ENCODE results near the gene CDC5L.

Gene CDC5L

DNA sequence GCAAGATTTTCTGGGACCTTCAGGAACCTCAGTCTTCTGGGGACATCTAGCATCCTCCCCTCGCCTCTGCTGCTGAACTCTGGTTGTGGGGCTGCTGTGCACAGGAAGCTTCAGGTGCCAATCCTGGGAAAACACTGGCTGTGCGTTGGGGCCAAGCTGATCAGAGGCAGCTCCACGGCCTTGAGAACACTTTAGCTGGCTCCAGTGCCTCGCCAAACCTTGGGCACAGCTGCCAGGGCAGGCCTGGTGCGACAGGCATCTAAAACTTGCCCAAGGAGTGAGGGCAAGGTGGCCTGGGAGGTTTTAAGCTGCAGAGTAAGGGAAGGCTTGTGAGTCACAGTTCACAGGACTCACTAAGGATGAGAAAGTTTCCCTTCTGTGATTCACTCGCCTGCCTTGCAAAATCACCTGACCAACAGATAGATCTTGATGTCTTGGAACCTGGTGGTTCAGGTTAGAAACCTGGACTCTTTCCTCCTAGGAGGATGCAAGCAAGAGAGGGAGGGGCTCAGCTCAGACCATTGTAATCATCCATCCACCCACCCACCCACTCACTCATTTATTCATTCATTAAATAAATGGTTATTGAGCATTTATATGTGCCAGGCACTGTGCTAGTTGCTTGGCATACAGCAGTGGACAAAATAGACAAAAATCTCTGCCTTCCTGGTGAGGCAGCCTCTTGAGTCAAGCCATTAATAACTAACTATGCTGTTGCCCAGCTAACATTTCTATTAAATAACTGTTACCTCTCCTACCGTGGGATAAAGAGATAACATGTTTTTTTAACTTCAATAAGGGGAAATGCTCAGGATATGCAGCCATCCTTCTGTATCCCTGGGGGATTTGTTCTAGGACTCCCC is 47.5 kb upstream of the CDC5L start:
- Histone ChIP-seq H4K20me1 (ENCODE audit: low read depth, low read length) (no peaks in the 10 kb centered on the region), H3K27ac (ENCODE audit: low read depth, low read length) (no peak overlapping the region), H3K4me3 (ENCODE audit: insufficient read depth, low read length, poor library complexity, severe bottlenecking) (no peak overlapping the region), H3K27me3 (ENCODE audit: low read length) (no peaks in the 10 kb centered on the region; the same call in 1 of the 2 replicates), H3F3A (ENCODE audit: insufficient read depth) (no peaks in the 10 kb centered on the region), H3K9me3 (ENCODE audit: insufficient read depth, low read length) (no peaks in the 10 kb centered on the region), H3K9me2 (replicated peaks; ENCODE audit: insufficient read depth, low read length) (no peaks in the 10 kb centered on the region), H2AFZ (ENCODE audit: low read depth, low read length, severe bottlenecking) (no peak overlapping the region), H3K36me3 (ENCODE audit: low read length) (no peaks in the 10 kb centered on the region), H3K79me2 (ENCODE audit: insufficient read depth, low read length) (no peaks in the 10 kb centered on the region), H3K4me2 (ENCODE audit: low read depth, low read length, poor library complexity, severe bottlenecking) (no peak overlapping the region), H3K9ac (ENCODE audit: low read length) (no peak overlapping the region)
- no peak for TF ChIP-seq EZH2phosphoT487 (conservative IDR thresholded peaks at IDR 0.05; ENCODE audit: low read length)
- TF ChIP-seq, protein P1, sequence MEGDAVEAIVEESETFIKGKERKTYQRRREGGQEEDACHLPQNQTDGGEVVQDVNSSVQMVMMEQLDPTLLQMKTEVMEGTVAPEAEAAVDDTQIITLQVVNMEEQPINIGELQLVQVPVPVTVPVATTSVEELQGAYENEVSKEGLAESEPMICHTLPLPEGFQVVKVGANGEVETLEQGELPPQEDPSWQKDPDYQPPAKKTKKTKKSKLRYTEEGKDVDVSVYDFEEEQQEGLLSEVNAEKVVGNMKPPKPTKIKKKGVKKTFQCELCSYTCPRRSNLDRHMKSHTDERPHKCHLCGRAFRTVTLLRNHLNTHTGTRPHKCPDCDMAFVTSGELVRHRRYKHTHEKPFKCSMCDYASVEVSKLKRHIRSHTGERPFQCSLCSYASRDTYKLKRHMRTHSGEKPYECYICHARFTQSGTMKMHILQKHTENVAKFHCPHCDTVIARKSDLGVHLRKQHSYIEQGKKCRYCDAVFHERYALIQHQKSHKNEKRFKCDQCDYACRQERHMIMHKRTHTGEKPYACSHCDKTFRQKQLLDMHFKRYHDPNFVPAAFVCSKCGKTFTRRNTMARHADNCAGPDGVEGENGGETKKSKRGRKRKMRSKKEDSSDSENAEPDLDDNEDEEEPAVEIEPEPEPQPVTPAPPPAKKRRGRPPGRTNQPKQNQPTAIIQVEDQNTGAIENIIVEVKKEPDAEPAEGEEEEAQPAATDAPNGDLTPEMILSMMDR (IDR thresholded peaks at IDR 0.05; ENCODE audit: insufficient read depth, low read length, poor library complexity, severe bottlenecking): no peak

DNA sequence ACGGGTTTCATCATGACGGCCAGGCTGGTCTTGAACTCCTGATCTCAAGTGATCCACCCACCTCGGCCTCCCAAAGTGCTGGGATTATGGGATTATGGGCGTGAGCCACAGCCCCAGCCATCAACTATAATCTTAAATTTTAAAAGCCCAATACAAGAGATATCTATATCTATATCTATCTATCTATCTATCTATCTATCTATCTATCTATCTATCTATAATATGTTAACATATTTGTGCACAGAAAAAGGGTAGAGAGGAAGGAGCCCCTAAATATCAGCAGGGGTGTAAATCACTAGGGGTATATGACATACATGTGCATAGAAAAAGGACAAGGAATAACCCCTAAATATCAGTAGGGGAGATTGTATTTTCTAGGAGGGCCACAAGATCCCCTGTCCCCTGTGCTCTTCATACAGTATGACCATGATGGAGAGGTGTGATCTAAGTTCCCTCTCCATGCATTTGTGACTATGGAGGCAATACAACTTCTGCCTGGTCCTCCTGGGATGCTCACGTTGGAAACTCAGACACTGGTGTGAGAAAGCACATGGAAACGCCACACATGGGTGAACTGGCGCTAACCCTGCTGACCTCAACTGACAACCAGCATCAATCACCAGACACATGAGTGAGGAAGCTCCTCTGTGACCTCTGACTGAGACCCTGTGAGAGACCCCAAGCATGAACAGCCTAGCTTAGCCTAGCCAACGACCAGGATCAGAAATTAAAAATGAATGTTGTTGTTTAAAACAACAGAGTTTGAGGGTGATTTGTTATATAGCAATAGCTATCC is 46.2 kb upstream of the CDC5L start:
- TF ChIP-seq, protein P1 (IDR thresholded peaks at IDR 0.05; ENCODE audit: insufficient read depth, low read length, poor library complexity, severe bottlenecking): no peak
- no peak for TF ChIP-seq EZH2phosphoT487 (conservative IDR thresholded peaks at IDR 0.05; ENCODE audit: low read length)
- Histone ChIP-seq H3K4me3 (ENCODE audit: insufficient read depth, low read length, poor library complexity, severe bottlenecking) (no peak overlapping the region), H3K4me2 (ENCODE audit: low read depth, low read length, poor library complexity, severe bottlenecking) (no peak overlapping the region), H3F3A (ENCODE audit: insufficient read depth) (no peaks in the 10 kb centered on the region), H3K27ac (ENCODE audit: low read depth, low read length) (no peak overlapping the region), H3K9me3 (ENCODE audit: insufficient read depth, low read length) (no peaks in the 10 kb centered on the region), H3K79me2 (ENCODE audit: insufficient read depth, low read length) (no peaks in the 10 kb centered on the region), H2AFZ (ENCODE audit: low read depth, low read length, severe bottlenecking) (no peak overlapping the region), H4K20me1 (ENCODE audit: low read depth, low read length) (no peaks in the 10 kb centered on the region), H3K36me3 (ENCODE audit: low read length) (no peaks in the 10 kb centered on the region), H3K9ac (ENCODE audit: low read length) (no peak overlapping the region), H3K27me3 (ENCODE audit: low read length) (no peaks in the 10 kb centered on the region; the same call in 1 of the 2 replicates), H3K9me2 (replicated peaks; ENCODE audit: insufficient read depth, low read length) (no peaks in the 10 kb centered on the region)

DNA sequence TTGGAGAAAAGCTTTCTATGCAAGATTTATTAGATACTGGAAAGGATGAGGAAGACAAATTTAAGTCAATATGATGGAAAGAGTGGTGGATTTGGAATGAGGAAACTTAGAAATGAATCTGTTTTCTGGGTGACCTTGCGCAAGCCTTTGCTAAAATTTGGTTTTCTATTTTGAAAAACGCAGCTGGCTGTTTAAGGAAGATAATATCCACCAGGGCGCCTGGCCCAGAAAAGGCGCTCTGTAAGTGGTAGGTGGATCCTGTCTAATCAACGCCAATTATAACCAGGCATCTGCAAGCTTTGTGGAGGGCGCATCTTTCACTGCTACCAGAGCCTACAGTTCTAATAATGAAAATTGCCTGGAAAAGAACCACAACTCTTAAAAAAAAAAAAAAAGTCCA is 45.5 kb upstream of the CDC5L start:
- H3K9ac ChIP-seq (ENCODE audit: low read length): no peak overlapping the region
- no peak for TF ChIP-seq EZH2phosphoT487 (conservative IDR thresholded peaks at IDR 0.05; ENCODE audit: low read length)
- TF ChIP-seq, protein P1 (IDR thresholded peaks at IDR 0.05; ENCODE audit: insufficient read depth, low read length, poor library complexity, severe bottlenecking): no peak
- no peak overlapping the region for H3K4me2 ChIP-seq (ENCODE audit: low read depth, low read length, poor library complexity, severe bottlenecking)
- H3K9me2 ChIP-seq (replicated peaks; ENCODE audit: insufficient read depth, low read length): no peaks in the 10 kb centered on the region
- H3K27ac ChIP-seq (ENCODE audit: low read depth, low read length): no peak overlapping the region
- H3K36me3 ChIP-seq (ENCODE audit: low read length): no peaks in the 10 kb centered on the region
- H3K4me3 ChIP-seq (ENCODE audit: insufficient read depth, low read length, poor library complexity, severe bottlenecking): no peak overlapping the region
- H3K79me2 ChIP-seq (ENCODE audit: insufficient read depth, low read length): no peaks in the 10 kb centered on the region
- no peaks in the 10 kb centered on the region for H3F3A ChIP-seq (ENCODE audit: insufficient read depth)
- no peaks in the 10 kb centered on the region; the same call in 1 of the 2 replicates for H3K27me3 ChIP-seq (ENCODE audit: low read length)
- H4K20me1 ChIP-seq (ENCODE audit: low read depth, low read length): no peaks in the 10 kb centered on the region
- no peak overlapping the region for H2AFZ ChIP-seq (ENCODE audit: low read depth, low read length, severe bottlenecking)
- H3K9me3 ChIP-seq (ENCODE audit: insufficient read depth, low read length): no peaks in the 10 kb centered on the region
